Stimulated activated CD4-positive, alpha-beta T cell treated with anti-CD3 and anti-CD28 coated beads, Interleukin-2, amount 100 ng/mL, for 24 hours (primary cell): ENCODE data around the gene OR52B6.
"Not testable (repeated sequence)": the region's sequence is repeated elsewhere in the genome, so short reads cannot be mapped to it uniquely, and the experiment has no call there.

Experiments
- DNase-seq, 2 donors: peaks; one replicate each; pipeline ENCODE4 v3.0.0-alpha.2; 2020

OR52B6 gene, protein sequence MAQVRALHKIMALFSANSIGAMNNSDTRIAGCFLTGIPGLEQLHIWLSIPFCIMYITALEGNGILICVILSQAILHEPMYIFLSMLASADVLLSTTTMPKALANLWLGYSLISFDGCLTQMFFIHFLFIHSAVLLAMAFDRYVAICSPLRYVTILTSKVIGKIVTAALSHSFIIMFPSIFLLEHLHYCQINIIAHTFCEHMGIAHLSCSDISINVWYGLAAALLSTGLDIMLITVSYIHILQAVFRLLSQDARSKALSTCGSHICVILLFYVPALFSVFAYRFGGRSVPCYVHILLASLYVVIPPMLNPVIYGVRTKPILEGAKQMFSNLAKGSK

DNA sequence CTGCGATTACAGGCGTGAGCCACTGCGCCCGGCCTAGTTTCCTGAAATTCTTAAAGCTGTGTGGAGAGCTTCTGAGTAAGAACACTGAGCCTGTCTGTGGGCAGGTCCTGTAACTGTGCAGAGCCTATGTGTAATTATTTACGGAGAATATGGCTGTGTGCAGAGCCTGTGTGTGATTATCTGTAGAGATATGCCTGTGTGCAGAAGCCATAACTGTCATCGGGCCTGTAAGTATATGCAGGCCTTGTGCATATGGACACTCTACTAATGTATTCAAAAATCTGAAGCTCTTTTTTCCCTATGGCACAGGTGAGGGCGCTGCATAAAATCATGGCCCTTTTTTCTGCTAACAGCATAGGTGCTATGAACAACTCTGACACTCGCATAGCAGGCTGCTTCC lies at the start of gene OR52B6:
OR52B6 (plus strand) TSS at position 301 of the 400 bp plus-strand sequence; CDS start at position 301, 0 bp downstream.
- no peak for DNase-seq

DNA sequence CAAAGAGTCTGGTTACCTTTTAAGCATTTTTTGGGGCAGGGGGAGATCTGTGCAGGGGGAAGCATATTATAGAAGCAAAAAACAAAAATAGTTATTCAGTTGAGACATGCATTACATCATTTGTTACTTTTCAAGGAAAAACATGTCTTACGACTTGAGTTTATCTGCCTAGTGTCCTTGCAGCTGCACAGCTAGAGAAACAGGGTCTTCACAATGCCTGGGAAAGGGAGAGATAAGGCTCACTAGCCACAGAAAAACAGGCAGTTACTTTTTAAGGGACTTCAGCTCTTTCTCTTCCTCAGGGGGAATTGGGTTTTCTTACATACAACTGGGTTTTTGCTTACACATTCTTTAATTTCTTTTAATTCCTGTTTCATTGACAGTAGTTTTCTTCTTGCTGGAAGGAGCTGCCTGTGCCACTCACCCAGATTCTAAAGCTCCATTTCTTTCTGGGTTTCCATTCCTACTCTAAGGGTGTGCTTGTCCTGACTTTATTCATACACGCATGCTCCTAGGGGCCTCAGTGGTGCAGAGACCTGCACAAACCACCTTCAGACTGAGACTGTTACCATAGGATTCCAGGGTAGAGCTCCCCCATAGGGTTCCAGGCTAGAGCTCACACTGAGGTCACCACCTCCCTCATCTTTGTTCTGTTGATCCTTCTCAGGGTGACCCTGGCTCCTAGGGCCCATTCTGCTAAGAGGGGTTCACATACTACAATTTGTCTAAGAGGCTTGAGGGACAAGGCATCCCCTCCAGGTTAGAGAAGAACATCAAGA lies 49.4 kb upstream of the OR52B6 start:
- DNase-seq, result no peak

- no peak for DNase-seq
Measured at GRCh38 chr11:5534046-5534445, 46.6 kb upstream of the OR52B6 start.

DNA sequence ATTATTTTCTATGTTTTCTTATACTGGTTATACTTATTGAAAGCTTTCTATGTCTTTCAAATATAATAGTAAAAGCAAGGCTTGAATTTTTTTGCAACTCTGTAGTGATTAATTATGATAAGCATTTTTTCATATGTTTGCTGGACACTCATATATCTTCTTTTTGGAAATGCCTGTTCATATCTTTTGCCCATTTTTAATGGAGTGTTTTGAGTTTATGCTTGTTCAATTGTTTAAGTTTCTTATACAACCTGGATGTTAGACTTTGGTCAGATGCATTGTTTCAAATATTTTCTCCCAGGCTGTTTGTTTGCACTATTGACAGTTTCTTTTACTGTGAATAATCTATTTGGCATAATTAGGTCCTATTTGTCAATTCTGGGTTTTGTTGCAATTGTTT lies 44.2 kb upstream of the OR52B6 start:
- DNase-seq, result no peak

DNA sequence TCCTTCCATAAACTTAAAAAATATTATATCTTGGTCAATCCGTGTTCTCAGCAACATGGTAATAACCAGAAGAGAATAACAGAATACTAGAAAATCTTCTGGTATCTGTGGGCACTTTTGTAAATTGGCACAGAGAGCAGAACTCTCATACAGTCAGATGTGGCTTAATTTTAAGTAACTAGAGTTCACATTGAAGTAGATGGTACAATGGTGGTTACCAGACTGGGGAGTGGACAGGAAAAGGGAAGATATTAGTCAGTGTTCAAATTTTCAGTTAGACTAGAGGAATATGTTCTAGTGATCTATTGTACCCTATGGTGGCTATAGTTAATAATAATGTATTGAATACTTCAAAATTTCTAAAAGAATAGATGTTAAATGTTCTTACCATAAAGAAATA lies 39.2 kb upstream of the OR52B6 start:
- DNase-seq, result no peak

GRCh38 chr11:5546457-5546856 lies 34.2 kb upstream of the OR52B6 start:
- no peak for DNase-seq

DNA sequence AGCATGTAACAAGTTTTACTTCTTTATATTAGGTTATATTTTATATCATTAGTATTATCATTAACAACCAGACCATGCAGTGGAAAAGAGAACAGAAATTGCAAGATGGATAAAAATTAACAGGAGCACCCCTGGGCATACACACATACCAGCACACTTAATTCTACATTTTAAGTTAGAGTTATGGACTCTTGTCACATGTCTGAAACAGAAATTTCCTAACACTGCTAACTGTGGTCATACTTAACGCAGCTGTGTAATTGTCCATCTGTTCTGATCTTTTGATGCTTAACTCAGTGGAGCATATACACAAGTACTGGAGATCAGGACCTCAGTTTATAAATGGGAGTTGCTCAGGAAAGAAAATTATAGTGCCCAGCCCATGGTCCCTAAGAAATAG lies 32.7 kb upstream of the OR52B6 start:
- DNase-seq, result no peak

DNA sequence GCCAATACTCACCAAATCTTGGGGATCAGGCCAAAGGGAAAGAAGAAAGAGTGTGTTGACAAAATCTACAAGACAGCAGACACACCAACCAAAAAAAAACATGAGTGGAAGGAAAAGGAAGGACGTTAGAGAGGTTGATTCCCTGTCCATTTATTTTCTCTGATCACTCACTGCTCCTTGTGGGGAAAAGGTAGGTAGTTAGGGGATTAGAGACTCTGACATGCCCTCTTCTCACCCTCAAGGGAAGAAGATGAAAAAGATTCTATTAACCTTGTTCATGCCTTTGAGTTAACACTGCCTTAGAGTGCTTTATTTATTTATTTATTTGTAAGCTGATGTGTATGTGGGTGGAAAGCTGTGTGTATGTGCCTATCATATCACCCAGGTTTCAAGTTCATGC lies 32.2 kb upstream of the OR52B6 start, which contains the start of gene OR52H1:
OR52H1 (minus strand) TSS at position 101 of the 400 bp plus-strand sequence. CDS start 3,035 bp downstream, outside the sequence.
- no peak for DNase-seq

- DNase-seq, result no peak
Measured at GRCh38 chr11:5550440-5551095, 30.1 kb upstream of the OR52B6 start.

GRCh38 chr11:5553343-5553742 lies 27.3 kb upstream of the OR52B6 start:
- no peak for DNase-seq

- no peak for DNase-seq
Measured at GRCh38 chr11:5556596-5557188, 24.0 kb upstream of the OR52B6 start.

GRCh38 chr11:5557751-5558150 lies 22.9 kb upstream of the OR52B6 start:
- DNase-seq, result no peak

GRCh38 chr11:5564259-5565019 lies 16.2 kb upstream of the OR52B6 start:
- no peak for DNase-seq

- DNase-seq, result no peak
Measured at GRCh38 chr11:5574654-5575053, 6.0 kb upstream of the OR52B6 start.

GRCh38 chr11:5575152-5575551 lies 5.5 kb upstream of the OR52B6 start:
- no peak for DNase-seq

DNA sequence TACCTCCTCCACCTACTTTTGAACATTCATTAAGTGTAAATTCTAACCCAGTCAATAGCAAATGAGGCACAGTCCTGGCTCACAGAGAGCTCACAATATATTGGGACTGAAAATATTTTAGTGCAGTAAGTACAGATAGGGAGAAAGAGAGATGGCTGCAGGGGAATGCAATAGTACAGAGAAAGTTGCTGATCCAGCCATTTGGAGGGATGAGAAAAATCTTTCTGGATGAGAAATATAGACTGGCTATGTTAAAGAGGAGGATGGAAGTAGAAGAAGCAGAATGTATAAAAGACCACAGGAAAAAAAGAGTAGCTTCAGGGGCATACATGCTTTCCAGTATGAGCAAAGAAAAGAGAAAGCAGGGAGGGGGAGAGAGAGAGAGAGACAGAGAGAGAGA lies 3.6 kb upstream of the OR52B6 start:
- no peak for DNase-seq

GRCh38 chr11:5581014-5581413 lies 337 bp downstream of the OR52B6 start:
- no peak for DNase-seq

- DNase-seq, result not testable (repeated sequence)
Measured at GRCh38 chr11:5584458-5584857, 3.8 kb downstream of the OR52B6 start.

- DNase-seq, result not testable (repeated sequence)
Measured at GRCh38 chr11:5589906-5590305, 9.2 kb downstream of the OR52B6 start.

DNA sequence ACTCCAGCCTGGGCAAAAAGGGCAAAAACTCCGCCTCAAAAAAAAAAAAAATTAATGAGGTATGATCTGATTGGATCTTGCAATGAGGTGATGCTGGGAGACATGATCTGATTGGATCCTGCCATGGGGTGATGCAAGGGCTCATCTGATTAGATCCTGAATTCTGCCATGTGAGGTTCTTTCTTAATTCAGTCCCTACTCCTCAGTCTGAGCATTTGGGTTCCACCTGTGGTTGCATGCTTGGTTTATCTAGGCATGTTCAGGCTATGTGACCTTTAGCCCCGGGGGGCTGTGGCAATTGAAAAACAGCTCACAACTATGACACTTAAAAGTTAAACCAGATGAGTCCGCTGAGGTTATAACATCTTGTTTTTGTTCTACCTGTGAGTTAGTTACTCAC lies 10.9 kb downstream of the OR52B6 start:
- DNase-seq, result no peak

GRCh38 chr11:5592615-5593014 lies 11.9 kb downstream of the OR52B6 start:
- no peak for DNase-seq

DNA sequence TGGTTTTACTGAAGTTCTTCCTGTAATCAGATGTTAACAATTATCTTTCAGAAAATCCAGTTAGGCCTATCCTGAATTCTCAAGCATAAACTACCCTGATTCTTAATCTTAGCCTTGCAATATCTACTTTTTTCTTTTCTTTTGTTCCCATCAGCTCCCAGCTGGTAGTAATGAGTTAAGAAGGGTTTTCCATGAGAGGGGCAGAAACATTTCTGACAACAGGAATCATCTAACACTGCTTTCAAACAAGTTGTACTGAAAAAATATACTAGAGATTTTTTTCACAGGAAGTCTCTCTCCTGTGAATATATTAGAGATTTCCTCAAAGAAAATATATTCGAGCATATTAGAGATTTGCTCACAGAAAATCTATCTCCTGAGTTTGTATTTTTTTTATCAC lies 12.5 kb downstream of the OR52B6 start:
- DNase-seq, result no peak
